Measurements from ENCODE around the gene FAM171A1. TPM values are rescaled to one million over a fixed set of nuclear protein-coding genes. Genes with fewer than 3 reads are reported as not detected.

The FAM171A1 gene
- total and polyA plus RNA-seq, 4 donors: 3.4 to 23.5 (median 9.7) TPM

GRCh38 chr10:15353471-15354017 lies 17.5 kb downstream of the FAM171A1 start:
- Histone ChIP-seq H3K27ac (ENCODE audit: low read depth in 1 of 2, low read length in 1 of 2) (no peak overlapping the region), H3K9me3 (ENCODE audit: control insufficient read depth in 4 of 4, insufficient read depth in 3 of 4, low read length in 3 of 4) (no peaks in the 10 kb centered on the region)

GRCh38 chr10:15352836-15353235 lies 18.3 kb downstream of the FAM171A1 start:
- no peak for DNase-seq
- ATAC-seq (ENCODE audit: insufficient read depth, low FRiP score): no peak
- Histone ChIP-seq H3K36me3 (ENCODE audit: control insufficient read depth in 4 of 4, insufficient read depth in 4 of 4, low read length in 4 of 4) (no peaks in the 10 kb centered on the region), H3K9me3 (ENCODE audit: control insufficient read depth in 4 of 4, insufficient read depth in 3 of 4, low read length in 3 of 4) (no peaks in the 10 kb centered on the region), H3K27me3 (ENCODE audit: control insufficient read depth in 3 of 3, insufficient read depth in 3 of 3, low read length in 2 of 3) (no peaks in the 10 kb centered on the region), H3K4me3 (no peak overlapping the region), H3K27ac (ENCODE audit: low read depth in 1 of 2, low read length in 1 of 2) (no peak overlapping the region), H3K4me1 (ENCODE audit: control insufficient read depth in 5 of 5, insufficient read depth in 5 of 5, low read length in 5 of 5) (peaks cover 0 to 28% (median 4%) of the 10 kb centered on the region in 5 donors), H3K9ac (ENCODE audit: insufficient read depth in 1 of 2, low read length in 2 of 2) (peak overlapping the region in 1 of 2 donors; percentile 44)
- 87 to 91% methylated on average over 7 of the region's 7 CpGs for WGBS, 2 donors
- TF ChIP-seq CTCF (IDR thresholded peaks at IDR 0.05; ENCODE audit: control extremely low read depth, extremely low read depth): no peak

More at GRCh38 chr10:15353471-15354017, 17.5 kb downstream of the FAM171A1 start:
- no peak for ATAC-seq (ENCODE audit: insufficient read depth, low FRiP score)
- no peak for DNase-seq
- H3K36me3 ChIP-seq (ENCODE audit: control insufficient read depth in 4 of 4, insufficient read depth in 4 of 4, low read length in 4 of 4): no peaks in the 10 kb centered on the region
- H3K27me3 ChIP-seq (ENCODE audit: control insufficient read depth in 3 of 3, insufficient read depth in 3 of 3, low read length in 2 of 3): no peaks in the 10 kb centered on the region
- TF ChIP-seq CTCF (IDR thresholded peaks at IDR 0.05; ENCODE audit: control extremely low read depth, extremely low read depth): no peak
- H3K4me3 ChIP-seq: no peak overlapping the region
- no peak overlapping the region for H3K9ac ChIP-seq (ENCODE audit: insufficient read depth in 1 of 2, low read length in 2 of 2)
- 84 to 90% methylated on average over 8 of the region's 8 CpGs for WGBS, 2 donors
- peaks cover 0 to 24% (median 3%) of the 10 kb centered on the region in 5 donors for H3K4me1 ChIP-seq (ENCODE audit: control insufficient read depth in 5 of 5, insufficient read depth in 5 of 5, low read length in 5 of 5)

GRCh38 chr10:15352201-15352600 lies 18.9 kb downstream of the FAM171A1 start:
- H3K27ac ChIP-seq (ENCODE audit: low read depth in 1 of 2, low read length in 1 of 2): no peak overlapping the region
- peaks cover 0 to 30% (median 5%) of the 10 kb centered on the region in 5 donors for H3K4me1 ChIP-seq (ENCODE audit: control insufficient read depth in 5 of 5, insufficient read depth in 5 of 5, low read length in 5 of 5)
- no peak for TF ChIP-seq CTCF (IDR thresholded peaks at IDR 0.05; ENCODE audit: control extremely low read depth, extremely low read depth)
- no peak overlapping the region for H3K4me3 ChIP-seq
- no peak for ATAC-seq (ENCODE audit: insufficient read depth, low FRiP score)
- H3K36me3 ChIP-seq (ENCODE audit: control insufficient read depth in 4 of 4, insufficient read depth in 4 of 4, low read length in 4 of 4): no peaks in the 10 kb centered on the region
- WGBS, 2 donors: 74 to 84% methylated on average over 3 of the region's 3 CpGs
- no peak for DNase-seq
- H3K9me3 ChIP-seq (ENCODE audit: control insufficient read depth in 4 of 4, insufficient read depth in 3 of 4, low read length in 3 of 4): no peaks in the 10 kb centered on the region
- no peak overlapping the region for H3K9ac ChIP-seq (ENCODE audit: insufficient read depth in 1 of 2, low read length in 2 of 2)
- no peaks in the 10 kb centered on the region for H3K27me3 ChIP-seq (ENCODE audit: control insufficient read depth in 3 of 3, insufficient read depth in 3 of 3, low read length in 2 of 3)

Data from lung (tissue), 12 donors.